Astrocyte of the spinal cord (primary cell): Measurements from ENCODE around the gene VGLL4.
"Not testable (repeated sequence)": the region's sequence is repeated elsewhere in the genome, so short reads cannot be mapped to it uniquely, and the experiment has no call there.

ENCODE experiments used
- DNase-seq: peaks from one replicate; pipeline ENCODE4 v3.0.0; 2011; ENCODE audit warnings: low read depth, low spot score
- H3K4me3 ChIP-seq: 2 replicates; pipeline ENCODE4 v1.5.1; 2011; ENCODE audit warnings: low read depth, mild to moderate bottlenecking, low read length, moderate library complexity
- in situ Hi-C: cut with HindIII; loops from 2 replicates; pipeline ENCODE4 v1.10.0; 2017; ENCODE audit warnings: low sequenced_read_pairs
- TF ChIP-seq, protein P1 (sequence below): IDR thresholded peaks from 2 replicates; pipeline ENCODE4 v1.5.1; 2012; ENCODE audit warnings: low read depth, mild to moderate bottlenecking, low read length, inconsistent platforms

VGLL4 gene

DNA sequence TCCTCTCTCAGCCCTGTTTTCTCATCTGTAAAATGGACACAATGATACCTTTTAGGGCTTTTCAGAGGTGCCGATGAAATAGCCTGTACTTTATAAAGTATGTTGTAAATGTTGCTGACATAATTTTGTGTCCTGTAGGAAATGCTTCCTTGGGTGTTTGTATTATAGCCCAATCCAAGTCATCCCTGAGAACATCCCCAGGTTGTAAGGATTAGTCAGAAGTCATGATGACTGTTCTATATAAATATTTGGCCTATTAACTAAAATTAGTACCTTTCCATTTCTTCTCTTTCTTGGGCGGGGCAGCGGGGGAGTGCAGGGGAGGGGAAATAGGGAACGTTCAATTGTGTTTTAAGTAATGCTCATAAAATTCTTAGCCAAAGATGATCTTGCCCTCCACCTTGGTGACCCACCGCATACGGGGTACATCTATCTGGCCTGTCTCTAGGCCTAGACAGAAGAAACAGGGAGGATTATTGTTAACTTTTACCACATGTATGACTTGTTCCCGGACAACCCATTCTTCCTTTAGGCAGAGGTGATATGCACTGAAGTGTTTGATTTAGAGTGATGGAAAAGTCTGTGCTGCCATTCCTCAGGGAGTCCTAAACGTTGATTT lies 120.7 kb downstream of the VGLL4 start:
- no peak overlapping the region for H3K4me3 ChIP-seq
- no peak for DNase-seq
- TF ChIP-seq, protein P1, sequence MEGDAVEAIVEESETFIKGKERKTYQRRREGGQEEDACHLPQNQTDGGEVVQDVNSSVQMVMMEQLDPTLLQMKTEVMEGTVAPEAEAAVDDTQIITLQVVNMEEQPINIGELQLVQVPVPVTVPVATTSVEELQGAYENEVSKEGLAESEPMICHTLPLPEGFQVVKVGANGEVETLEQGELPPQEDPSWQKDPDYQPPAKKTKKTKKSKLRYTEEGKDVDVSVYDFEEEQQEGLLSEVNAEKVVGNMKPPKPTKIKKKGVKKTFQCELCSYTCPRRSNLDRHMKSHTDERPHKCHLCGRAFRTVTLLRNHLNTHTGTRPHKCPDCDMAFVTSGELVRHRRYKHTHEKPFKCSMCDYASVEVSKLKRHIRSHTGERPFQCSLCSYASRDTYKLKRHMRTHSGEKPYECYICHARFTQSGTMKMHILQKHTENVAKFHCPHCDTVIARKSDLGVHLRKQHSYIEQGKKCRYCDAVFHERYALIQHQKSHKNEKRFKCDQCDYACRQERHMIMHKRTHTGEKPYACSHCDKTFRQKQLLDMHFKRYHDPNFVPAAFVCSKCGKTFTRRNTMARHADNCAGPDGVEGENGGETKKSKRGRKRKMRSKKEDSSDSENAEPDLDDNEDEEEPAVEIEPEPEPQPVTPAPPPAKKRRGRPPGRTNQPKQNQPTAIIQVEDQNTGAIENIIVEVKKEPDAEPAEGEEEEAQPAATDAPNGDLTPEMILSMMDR = no peak
- in situ Hi-C loops = no loop called here

DNA sequence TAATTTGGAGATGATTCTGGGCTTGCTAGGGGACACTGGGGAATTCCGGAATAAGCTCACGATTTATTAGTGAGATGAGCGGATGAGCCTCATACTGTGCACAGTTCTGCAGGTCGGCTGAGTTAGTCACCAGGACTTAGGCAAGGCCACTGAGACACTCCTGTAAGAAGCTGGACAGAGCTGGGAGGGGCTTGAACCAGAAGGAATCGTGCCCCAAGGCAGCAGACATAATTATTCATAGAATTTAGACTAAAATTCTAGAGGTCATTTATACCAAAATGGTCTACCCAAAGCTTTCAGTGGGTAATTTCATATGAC lies 121.4 kb downstream of the VGLL4 start:
- H3K4me3 ChIP-seq = no peak overlapping the region
- in situ Hi-C loops = no loop called here
- TF ChIP-seq, protein P1 = no peak
- DNase-seq = peak; percentile 57

DNA sequence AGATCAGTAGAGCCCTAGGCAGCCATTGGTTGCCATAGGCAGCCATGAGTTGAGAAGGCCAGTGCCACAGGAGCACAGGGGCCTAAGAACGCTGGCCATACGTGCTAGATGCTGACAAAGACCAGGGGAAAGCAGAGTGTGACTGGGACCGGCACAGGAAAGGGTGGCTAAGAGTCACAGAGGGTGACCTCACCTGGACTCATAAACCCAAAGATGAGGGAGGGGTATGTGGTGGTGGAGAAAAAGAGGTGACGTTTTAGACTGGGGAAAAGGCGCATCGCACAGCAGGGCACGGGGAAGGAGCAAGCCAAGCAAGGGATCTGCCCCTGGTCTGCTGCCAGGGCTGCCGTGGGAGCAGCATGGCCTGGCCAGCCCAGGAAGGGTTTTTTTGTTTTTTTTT lies 122.5 kb downstream of the VGLL4 start:
- in situ Hi-C loops = no loop called here
- TF ChIP-seq, protein P1 = no peak
- DNase-seq = no peak
- H3K4me3 ChIP-seq = no peak overlapping the region

DNA sequence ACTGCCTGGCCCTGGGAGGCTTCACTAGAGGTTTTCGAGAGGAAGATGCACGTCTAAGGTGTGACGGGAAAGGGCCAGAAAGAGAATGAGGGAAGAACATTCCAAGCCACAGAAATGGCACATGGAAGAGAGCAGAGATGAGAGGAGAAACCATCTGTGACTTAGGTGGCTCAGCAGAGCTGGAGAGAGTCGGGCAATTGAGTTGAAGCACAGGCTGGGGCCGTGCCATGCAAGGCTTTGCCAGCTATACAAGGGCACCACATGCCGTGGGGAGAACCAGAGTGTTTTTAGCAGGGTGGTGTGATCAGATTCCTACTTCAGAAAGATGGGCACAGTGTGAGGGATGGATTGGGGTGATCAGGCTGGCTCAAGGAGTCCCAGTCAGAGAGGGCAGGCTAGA lies 126.1 kb downstream of the VGLL4 start:
- TF ChIP-seq, protein P1 = no peak
- DNase-seq = no peak
- H3K4me3 ChIP-seq = no peak overlapping the region
- in situ Hi-C loops = no loop called here

DNA sequence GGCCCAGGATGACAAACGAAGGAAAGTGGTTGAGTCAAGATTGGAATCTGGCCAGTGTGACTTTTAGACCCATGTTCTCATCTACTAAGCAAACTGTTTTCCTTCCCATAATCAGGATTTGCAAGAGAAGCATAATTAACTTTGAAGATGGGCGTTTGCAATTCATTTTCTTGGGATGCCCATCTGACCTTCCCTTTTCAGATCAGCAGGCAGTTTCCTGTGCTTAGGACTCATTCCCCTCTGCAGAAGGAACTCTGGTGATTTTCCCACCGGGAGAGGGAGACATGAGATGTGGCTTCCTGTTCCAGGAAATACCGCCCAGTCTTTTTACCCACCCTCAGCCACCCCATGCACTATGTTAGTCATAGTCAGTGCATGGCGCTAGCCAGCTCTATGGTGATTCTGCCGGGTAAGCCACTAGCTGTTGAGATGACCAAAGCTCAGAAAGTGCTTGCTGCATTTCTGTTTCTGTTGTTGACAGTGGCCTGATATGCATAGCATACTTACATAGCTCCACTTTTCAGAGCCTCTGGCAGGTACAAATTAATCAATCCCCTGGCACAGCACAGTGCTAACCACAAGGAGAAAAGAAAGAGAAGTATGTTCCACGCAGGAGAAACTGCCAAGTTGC lies 129.4 kb downstream of the VGLL4 start:
- in situ Hi-C loops = no loop called here
- peak; percentile 96 for DNase-seq
- TF ChIP-seq, protein P1 = no peak
- no peak overlapping the region for H3K4me3 ChIP-seq

DNA sequence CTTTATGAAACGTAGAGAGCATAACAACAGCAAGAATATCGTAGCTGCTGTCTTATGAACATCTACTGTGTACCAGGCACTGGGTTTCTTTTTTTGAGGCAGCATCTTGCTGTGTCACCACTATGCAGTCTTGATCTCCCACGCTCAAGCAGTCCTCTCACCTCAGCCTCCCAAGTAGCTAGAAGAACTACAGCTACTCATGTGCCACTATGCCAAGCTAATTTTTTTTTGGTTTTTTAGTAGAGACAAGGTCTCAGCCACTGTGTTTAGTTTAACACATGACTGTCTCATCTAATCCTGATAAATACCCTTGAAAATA lies 129.9 kb downstream of the VGLL4 start:
- in situ Hi-C loops = no loop called here
- H3K4me3 ChIP-seq = no peak overlapping the region
- TF ChIP-seq, protein P1 = no peak
- DNase-seq = no peak

DNA sequence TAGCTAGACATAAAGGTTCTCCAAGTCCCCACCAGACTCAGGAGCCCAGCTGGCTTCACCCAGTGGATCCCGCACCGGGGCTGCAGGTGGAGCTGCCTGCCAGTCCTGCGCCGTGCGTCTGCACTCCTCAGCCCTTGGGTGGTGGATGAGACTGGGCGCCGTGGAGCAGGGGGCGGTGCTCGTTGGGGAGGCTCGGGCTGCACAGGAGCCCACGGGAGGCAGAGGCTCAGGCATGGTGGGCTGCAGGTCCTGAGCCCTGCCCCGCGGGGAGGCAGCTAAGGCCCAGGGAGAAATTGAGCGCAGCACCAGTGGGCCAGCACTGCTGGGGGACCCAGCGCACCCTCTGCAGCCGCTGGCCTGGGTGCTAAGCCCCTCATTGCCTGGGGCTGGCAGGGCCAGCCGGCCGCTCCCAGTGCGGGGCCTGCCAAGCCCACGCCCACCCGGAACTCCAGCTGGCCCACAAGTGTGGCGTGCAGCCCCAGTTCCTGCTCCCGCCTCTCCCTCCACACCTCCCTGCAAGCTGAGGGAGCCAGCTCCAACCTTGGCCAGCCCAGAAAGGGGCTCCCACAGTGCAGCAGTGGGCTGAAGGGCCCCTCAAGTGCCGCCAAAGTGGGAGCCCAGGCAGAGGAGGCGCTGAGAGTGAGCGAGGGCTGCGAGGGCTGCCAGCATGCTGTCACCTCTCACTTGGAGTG lies 130.4 kb downstream of the VGLL4 start:
- H3K4me3 ChIP-seq, in situ Hi-C loops, DNase-seq: not testable (repeated sequence)

DNA sequence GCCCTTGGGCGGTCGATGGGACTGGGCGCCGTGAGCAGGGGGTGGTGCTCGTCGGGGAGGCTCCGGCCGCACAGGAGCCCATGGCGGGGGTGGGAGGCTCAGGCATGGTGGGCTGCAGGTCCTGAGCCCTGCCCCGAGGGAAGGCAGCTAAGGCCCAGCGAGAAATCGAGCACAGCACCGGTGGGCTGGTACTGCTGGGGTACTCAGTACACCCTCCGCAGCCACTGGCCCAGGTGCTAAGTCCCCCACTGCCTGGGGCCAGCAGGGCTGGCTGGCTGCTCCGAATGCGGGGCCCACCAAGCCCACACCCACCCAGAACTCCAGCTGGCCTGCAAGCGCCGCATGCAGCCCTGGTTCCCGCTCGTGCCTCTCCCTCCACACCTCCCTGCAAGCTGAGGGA lies 132.1 kb downstream of the VGLL4 start:
- DNase-seq, H3K4me3 ChIP-seq, in situ Hi-C loops: not testable (repeated sequence)
